ENCODE data around the gene CD300LB. TPM values are rescaled to one million over a fixed set of nuclear protein-coding genes. Genes with fewer than 3 reads are reported as not detected.
A peak's percentile ranks its signal among the peaks of the same experiment; 100 is the strongest.
"Not testable (repeated sequence)": the region's sequence is repeated elsewhere in the genome, so short reads cannot be mapped to it uniquely, and the experiment has no call there.

CD300LB gene
- total RNA-seq, 1 experiment from 2014 or later, result not detected

DNA sequence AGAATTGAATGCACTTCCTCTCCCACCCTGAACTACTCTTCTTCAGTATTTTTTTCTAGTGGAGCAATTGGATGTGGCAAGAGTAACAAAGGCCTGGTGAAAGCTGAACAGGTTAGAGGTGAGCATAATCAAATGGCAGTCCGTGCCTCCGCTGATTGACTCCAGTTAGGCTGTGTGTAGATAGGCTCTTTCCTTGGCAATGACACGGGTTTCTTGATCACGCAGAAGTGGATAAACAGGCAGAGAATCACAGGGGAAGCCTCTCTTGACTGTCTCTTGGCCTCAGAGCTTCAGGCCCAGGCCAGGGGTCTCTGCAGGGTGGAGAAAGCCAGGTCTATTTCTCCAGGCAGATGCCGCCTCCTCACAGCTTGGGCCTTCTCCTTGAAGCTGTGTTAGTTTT, 4.2 kb downstream of the CD300LB start:
- no peak for DNase-seq (ENCODE audit: extremely low read depth, low read depth)

DNA sequence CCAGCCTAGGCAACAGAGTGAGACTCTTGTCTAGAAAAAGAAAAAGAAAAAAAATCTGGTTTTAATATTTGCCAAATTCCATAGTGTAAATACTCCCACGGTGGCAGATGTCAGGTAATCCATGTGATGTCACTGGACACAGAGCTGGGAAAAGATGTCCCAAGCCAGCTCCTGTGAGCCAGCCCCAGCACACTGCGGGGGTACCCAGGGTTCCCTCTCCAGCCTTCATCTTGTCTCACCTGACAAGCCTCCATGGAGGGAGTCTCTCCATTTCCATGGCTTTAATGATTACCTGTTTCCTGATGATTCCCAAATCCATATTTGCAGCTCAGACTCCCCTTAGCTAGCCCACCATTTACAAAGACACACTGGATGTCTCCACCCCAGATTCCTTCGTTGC, 4.6 kb downstream of the CD300LB start:
- DNase-seq (ENCODE audit: extremely low read depth, low read depth), result no peak

DNA sequence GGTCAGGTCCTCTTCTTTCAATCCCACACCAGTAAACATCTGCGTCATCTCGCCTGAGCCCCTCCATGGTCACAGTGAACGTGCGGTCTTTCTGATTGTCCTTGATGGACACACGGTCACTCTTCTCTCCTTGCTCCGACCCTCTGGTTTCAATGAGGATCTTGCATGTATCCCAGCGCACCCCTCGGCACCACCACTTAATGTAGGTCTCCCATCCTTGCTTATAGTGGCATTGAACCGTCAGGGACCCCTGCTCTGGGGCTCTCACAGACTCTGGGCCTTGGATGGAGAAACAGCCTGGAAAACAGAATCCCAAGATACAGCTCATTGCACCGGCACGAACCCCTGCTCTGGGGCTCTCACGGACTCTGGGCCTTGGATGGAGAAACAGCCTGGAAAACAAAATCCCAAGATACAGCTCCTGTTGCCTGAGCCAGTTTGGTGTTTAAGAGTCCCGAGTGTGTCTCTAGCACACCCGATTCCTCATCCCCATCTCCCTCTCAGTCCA, 5.4 kb downstream of the CD300LB start:
- no peak for DNase-seq (ENCODE audit: extremely low read depth, low read depth)

DNA sequence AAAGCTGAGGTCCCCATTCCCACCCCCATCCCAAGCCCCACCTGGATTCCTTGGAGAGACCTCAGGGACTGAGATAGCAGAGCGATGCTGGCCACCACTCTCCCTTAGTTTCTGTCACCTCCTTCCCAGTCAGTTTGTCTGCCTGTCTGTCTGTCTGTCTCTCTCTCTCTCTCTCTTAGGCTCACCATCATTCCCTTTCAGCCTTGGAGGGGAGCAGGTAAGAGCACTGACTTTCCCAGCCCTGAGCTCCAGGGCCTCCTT, 5.9 kb downstream of the CD300LB start:
- DNase-seq (ENCODE audit: extremely low read depth, low read depth), result no peak

DNA sequence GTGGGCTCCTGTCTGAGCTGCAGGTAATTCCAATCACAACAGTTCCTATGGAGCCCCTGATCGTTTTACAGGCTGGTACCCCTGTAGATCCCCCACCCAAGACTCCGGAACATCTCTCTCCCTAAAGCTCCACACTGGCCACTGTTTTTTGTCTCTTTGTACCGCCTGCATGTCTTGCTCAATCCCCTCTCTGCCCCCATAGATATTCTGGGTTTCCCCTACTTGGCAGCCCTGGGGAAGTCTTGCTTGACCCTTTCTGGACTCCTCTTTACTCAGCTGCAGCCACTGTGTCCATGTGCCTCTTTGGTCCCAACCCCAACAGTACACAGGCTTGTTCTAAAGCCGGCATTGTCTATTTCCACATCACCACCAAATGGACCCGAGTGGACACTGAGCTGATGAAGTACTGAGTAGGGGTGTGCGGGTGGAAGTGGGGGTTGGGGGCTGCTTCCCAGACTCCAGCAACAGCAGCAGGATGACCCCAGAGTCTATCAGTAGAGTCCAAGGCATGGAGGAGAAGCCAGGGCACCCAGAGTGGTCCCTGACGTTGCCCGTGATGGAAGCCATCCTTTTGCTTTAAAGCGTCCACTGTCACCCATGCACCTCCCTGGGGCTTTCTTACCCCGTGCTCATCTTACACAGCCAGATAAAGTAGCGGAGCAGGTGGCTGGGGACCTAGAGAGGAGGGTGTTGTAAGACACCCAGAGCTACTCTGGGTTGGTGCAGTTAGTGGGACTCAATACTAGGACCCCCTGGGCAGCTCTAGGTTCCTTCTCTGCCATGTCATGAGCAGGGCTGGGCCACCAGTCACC, 6.4 kb downstream of the CD300LB start:
- DNase-seq (ENCODE audit: extremely low read depth, low read depth), result no peak

DNA sequence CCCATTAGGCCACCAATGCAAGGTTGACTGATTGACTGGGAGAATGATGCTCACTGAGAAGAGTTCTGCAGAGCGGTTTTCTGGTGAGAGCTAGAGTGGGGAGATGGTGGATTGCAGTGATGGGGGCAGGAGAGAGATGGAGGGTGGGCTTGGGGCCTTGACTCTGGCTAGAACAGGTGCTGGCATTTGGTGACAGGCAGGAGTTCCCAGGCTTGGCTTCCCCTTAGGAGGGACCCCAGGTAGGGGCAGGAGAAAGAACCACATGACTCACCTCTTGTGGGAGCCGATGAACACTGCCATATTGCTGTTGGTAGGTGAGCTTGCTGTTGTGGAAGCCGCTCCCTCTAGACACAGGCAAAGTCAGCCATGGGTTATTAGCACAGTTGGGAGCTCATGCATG, 8.0 kb downstream of the CD300LB start:
- no peak for DNase-seq (ENCODE audit: extremely low read depth, low read depth)

DNA sequence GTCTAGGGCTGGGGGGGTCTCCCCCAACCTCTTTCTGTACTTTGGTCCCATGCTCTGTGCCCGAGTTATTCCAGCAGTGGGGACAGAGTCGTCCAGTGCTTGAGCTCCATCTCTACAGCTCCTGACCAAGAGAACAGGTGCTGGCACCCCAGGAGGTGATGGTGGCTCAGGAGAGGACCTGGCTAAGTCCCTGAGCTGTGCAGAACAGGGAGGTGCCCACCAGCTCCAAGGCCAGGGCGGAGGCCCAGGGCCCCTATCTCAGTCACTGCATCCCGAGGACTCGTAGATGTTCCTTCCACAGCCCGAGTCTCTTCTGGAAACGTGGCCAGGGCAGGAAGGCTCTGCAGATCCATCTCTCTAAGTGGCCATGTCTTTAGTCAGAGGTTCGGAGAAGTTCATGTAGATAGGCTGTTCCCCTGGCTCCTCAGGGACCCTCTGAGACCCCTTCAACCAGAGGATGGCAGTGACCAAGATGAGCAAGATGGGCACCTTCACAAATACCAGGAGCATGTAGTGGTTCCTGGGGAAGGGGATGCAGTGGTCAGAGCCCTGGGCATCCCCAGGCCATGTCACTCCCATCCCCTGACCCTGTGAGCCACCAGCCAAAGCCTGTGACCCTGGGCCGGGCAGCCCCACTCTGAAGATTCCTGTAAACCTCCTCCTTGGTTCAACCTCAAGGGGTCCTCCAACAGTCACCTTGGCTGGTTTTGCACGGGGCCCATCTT, 8.7 kb downstream of the CD300LB start:
- no peak for DNase-seq (ENCODE audit: extremely low read depth, low read depth)

DNA sequence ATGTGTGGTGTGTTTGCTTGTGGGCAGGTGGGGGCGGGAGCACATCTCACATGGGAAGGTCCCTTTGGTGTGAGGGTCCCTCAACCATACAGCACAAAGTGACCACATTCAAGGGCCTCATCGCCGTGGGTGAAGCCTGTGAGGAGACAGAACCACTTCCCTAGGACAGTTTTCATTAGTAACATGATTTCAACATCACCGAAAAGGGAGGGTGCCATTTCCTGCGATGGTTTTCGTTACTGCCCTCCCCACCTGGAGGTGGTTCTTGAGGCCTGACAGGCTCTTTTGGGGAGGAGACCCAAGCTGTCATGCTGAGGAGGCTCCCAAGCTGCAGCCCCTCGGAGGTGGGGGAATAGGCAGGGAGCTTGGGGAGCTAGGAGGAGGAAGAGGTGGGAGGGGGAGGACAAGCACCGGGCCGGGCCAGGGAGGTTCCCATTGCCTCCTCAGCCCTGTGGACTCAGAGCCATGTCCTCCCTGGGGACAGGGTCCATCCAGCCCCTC, 9.5 kb downstream of the CD300LB start:
- DNase-seq (ENCODE audit: extremely low read depth, low read depth), result no peak

DNA sequence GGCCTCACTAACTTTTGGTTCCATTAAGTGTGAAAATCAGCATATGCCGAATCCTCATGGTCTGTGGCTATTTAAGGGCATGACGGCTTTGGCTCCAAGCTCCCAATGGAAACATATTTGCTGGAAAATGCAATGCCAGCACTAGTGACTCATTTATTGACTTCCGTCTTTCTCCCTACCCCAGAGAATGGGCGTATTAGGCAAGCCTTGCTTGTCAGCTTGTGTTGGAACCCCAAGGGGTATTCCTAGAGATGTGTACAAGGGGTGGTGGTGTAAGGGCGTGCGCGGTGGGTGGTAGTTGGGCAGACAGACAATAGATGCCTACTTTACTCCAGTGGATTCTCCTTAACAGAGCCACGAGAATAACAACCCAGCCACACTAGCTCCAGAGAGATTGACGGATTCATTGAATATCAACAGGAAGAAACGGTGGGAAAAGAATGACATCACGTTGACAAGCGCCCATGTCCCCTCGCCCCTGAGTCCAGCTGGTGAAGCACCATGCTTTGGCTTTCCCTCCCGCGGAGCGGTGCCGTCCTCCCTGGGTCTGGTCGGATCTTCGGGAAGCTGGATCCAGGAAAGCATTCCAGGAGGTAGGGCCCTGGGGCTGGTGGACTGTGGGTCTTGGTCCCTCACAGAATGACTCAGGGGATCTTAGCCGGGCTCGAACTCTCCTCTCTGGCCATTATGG, 10.3 kb downstream of the CD300LB start:
- no peak for DNase-seq (ENCODE audit: extremely low read depth, low read depth)

DNA sequence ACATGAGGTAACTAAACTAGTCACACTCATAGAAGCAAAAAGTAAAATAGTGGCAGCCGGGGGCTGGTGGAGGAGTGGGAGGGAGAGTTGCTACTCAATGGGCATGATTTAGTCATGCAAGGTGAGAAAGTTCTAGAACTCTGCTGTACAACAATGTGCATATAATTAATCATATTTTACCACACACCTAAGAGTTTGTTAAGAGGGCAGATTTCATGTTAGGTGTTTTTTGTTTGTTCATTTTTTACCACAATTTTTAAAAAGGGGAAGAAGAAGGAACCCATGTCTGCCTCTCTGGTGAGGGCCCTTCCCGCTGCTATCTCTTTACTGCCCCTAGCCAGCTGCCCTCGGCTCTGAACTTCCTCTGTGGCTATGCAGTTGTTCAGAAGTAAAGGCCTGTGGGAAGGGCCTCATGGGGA, 11.2 kb downstream of the CD300LB start:
- DNase-seq (ENCODE audit: extremely low read depth, low read depth), result no peak

DNA sequence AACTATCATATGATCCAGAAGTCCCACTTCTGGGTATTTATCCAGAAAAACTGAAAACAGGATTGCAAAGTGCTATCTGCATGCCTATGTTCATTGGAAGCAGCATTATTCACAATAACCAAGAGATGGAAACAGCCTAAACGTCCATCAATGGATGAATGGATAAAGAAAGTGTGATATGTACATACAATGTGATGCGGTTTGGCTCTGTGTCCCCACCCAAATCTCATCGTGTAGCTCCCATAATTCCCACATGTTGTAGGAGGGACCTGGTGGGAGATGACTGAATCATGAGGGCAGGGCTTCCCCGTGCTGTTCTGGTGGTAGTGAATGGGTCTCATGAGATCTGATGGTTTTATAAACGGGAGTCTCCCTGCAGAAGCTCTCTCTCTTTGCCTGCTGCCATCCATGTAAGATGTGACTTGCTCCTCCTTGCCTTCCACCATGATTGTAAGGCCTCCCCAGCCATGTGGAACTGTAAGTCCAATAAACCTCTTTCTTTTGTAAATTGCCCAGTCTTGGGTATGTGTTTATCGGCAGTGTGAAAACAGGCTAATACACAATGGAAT, 12.8 kb downstream of the CD300LB start:
- not testable (repeated sequence) for DNase-seq (ENCODE audit: extremely low read depth, low read depth)

DNA sequence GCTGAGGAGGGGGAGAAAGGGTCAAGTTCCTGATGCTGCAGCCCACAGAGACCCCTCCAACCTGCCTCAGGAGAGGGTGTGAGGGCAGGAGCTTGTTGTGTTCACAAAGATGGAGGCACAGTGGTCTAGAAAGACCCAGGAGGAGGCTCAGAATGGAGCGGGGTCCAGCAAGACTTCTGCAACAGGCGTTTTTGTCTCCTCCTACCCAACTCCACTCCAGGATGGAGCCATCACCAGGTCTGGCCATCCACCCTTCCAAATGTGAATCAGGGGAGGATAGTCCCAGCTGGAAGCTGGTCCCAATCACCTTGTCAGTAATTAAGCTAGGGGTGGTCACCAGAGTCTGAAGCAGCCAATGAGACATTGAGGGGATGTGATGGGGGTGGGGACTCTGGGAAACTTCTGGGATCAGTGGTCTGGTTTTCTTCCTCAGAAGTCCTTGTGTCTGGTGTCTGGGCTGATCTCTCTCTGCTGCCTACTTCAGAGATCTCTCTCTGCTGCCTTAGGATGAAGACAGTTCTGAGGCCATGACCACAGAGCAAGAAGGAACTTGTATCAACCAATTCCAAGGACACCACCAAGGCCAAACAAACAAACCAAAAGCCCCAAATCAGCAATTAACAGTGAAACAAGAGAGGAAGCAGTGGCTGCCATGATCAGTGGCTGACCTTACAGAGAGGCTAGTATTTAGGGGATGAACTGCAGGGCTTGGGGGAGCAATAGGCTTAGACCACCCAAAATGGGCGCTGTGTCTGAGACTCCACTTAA, 14.5 kb downstream of the CD300LB start:
- no peak for DNase-seq (ENCODE audit: extremely low read depth, low read depth)

DNA sequence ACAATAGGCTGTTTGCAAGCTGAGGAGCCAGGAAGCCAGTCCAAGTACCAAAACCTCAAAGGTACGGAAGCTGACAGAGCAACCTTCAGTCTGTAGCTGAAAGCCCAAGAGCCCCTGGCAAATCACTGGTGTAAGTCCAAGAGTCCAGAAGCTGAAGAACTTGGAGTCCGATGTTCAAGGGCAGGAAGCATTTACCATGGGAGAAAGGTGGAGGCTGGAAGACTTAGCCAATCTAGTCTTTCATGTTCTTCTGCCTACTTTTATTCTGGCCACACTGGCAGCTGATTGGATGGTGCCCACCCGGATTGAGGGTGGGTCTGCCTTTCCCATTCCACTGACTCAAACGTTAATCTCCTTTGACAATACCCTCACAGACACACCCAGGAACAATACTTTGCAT, 15.3 kb downstream of the CD300LB start:
- DNase-seq (ENCODE audit: extremely low read depth, low read depth), result no peak

DNA sequence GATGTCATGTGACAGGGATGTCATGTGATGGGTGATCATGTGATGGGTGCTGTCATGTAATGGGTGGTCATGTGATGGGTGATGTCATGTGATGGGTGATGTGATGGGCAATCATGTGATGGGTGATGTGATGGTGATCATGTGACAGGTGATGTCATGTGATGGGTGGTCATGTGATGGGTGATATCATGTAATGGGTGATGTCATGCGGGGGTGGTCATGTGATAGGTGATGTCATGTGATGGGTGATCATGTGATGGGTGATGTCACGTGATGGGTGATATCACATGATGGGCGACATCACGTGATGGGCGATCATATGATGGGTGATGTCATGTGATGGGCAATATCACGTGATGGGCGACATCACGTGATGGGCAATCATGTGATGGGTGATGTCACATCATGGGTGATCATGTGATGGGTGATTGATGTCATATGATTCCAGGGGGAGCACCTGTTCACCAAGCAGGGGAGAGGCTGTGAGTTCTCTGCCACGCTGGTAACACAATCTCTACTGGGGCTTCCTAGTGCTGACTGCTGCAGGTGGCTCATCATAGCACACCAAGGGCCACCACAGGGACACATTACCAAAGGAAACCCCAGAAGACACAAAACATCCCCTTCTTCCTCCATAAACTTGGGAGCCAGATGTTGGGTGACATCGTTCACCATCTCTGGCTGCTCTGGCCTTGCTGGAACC, 16.5 kb downstream of the CD300LB start:
- DNase-seq (ENCODE audit: extremely low read depth, low read depth), result no peak

DNA sequence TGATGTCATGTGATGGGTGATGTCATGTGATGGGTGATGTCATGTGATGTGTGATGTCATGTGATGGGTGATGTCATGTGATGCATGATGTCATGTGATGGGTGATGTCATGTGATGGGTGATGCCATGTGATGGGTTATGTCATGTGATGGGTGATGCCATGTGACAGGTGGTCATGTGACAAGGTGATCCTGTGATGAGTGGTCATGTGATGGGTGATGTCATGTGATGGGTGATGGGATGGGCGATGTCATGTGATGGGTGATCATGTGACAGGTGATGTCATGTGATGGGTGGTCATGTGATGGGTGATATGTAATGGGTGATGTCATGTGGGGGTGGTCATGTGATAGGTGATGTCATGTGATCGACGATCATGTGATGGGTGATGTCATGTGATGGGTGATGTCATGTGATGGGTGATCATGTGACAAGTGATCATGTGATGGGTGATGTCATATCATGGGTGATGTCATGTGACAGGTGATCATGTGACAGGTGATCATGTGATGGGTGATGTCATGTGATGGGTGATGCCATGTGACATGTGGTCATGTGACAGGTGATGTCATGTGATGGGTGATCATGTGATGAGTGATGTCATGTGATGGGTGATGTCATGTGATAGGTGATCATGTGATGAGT, 17.2 kb downstream of the CD300LB start:
- DNase-seq (ENCODE audit: extremely low read depth, low read depth), result peak; percentile 36

DNA sequence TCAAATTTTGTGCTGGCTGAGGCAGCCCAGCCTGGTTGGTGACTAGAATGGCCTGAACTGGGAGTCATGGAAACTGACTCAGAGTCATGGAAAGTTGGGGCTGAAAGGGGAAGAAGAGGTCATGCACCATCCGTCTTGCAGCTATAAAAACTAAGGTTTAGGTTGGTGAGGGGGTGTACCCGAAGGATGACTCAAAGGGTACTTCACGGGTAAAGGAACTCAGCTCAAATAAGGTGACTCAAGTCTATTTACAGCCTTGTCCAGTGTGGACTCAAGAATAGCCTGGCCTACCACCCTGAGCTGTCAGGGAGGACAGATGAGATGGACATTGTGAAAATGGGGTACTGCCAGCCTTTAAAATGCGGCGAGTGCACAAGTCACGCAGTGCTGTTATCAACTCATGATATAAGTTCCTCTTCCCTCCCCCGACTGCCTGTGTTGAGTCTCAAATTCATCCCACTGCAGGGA, 18.6 kb downstream of the CD300LB start:
- DNase-seq (ENCODE audit: extremely low read depth, low read depth), result no peak

DNA sequence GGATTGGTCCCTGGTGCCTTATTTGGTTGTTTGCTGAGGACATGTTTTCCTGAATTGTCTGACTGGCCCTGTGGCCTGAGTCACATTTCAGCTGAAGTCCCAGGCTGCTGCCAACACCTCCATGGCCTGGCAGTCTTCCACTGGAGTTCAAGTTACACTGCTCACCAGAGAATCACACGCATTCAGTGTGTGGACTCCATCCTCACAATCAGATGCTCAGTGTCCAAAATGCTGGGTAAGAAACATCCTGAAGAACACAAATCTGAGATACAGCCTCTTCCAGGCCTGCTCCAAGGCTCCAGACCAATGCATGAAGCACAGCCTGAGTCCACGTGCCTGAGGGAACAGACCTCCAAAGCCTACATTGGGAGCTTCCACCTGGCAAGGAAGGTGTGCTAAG, 19.2 kb downstream of the CD300LB start:
- no peak for DNase-seq (ENCODE audit: extremely low read depth, low read depth)

DNA sequence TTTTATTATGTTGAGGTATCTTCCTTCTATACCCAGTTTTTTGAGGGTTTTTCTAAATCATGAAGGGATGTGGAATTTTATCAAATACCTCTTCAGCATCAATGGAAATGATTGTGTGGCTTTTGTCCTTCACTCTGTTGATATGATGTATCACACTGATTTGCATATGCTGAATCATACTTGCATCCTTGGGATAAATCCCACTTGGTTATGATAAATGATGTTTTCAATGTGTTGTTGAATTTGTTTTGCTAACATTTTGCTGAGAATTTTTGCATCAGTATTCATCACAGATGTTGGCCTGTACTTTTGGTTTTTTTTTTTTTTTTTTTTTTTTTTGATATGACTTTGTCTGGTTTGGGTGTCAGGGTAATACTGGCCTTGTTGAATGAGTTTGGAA, 23.1 kb downstream of the CD300LB start:
- DNase-seq (ENCODE audit: extremely low read depth, low read depth), result no peak

DNA sequence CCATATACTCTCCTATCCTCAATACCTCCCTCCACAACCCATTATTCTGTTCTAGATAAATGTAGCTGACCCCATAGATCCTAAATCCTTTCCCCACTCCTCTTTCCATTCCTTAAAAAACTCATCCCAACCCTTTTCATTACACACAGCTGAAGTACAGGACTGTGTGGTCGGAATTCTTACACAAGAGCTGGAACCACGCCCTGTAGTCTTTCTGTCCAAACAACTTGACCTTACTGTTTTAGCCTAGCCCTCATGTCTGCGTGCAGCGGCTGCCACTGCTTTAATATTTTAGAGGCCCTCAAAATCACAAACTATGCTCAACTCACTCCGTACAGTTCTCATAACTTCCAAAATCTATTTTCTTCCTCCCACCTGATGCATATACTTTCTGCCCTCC, 27.3 kb downstream of the CD300LB start:
- DNase-seq (ENCODE audit: extremely low read depth, low read depth), result not testable (repeated sequence)

Data from NCI-H460 (cell line).